HFFc6 (cell line): ENCODE results near the gene ULK1. TPM values are rescaled to one million over a fixed set of nuclear protein-coding genes. Genes with fewer than 3 reads are reported as not detected.

Source experiments
- DNase-seq: peaks from one replicate; pipeline ENCODE4 v3.0.0-alpha.2; 2018
- H3K27ac Mint-ChIP-seq: 2 replicates; pipeline ENCODE4 v1.8.0; 2020; ENCODE audit warnings: mild to moderate bottlenecking, mixed read lengths
- H3K27me3 Mint-ChIP-seq: 2 replicates; pipeline ENCODE4 v1.8.0; 2021; ENCODE audit warnings: mild to moderate bottlenecking, moderate library complexity, mixed read lengths; ENCODE audit not compliant: insufficient read depth
- H3K36me3 Mint-ChIP-seq: 2 replicates; pipeline ENCODE4 v1.8.0; 2021; ENCODE audit warnings: low read depth, mixed read lengths
- H3K4me1 Mint-ChIP-seq: 2 replicates; pipeline ENCODE4 v1.8.0; 2020; ENCODE audit warnings: low read depth, mixed read lengths
- H3K4me3 Mint-ChIP-seq: 2 replicates; pipeline ENCODE4 v1.8.0; 2020; ENCODE audit warnings: mild to moderate bottlenecking, moderate library complexity, mixed read lengths
- H3K9me3 Mint-ChIP-seq: 2 replicates; pipeline ENCODE4 v1.8.0; 2020; ENCODE audit warnings: mild to moderate bottlenecking, mixed read lengths
- total RNA-seq, 6 experiments: library from RNA; stranded (reverse); fragmentation: NEBNext Ultra II Directional; extraction: Animal tissue kit (Norgen Biotek cat#: 25700); gene quantifications; 2 replicates in 1 of 6; 3 replicates in 5 of 6; pipeline ENCODE4 v1.2.3, GENCODE V29; 2021
- TF ChIP-seq, protein P1 (sequence below): fragments of 200-600 bp; sonication (generic); IDR thresholded peaks from 2 replicates; pipeline ENCODE4 v1.5.0; 2021; ENCODE audit warnings: antibody characterized with exemption, mild to moderate bottlenecking

Gene ULK1
- total RNA-seq, 6 experiments from 2014 or later, result 21.4 to 35.0 (median 25.5) TPM

DNA sequence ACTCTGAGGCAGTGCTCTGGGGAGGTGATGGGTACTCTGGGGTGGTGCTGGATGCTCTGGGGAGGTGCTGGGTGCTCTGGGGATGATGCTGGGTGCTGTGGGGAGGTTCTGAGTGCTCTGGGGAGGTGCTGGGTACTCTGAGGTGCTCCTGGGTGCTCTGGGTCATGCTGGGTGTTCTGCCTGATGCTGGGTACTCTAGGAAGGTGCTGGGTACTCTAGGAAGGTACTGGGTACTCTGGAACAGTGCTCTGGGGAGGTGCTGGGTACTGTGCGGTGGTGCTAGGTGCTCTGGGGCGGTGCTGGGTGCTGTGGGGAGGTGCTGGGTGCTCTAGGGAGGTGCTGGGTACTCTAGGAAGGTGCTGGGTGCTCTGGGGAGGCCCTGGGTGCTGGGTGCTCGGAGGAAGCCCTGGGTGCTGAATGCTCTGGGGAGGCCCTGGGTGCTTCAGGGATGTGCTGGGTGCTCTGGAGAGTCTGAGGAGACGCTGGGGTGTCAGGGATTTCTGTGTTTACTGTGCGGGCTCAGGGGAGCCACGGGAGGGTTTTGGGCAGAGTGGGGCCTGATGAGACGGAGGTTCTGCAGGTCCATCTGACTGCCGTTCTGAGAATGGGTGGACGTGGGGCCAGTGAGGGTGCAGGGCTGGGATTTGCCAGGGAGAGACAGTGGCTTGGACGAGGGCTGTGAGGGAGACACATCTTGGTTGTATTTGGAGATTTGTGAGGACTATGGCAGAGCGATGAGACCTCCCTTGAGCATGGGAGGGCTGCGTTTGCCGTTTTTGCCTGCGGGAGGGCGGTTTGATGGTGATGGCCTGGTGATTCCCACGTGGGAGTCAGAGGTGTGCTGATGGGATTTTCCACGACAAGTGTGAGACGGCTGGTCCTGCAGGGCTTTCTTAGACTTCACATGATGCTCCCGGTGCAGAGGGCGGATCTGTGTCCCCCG is 36.2 kb upstream of the ULK1 start:
- H3K4me1 Mint-ChIP-seq, result peaks cover 28% of the 10 kb centered on the region
- no peaks in the 10 kb centered on the region for H3K9me3 Mint-ChIP-seq
- no peak for DNase-seq
- TF ChIP-seq, protein P1, sequence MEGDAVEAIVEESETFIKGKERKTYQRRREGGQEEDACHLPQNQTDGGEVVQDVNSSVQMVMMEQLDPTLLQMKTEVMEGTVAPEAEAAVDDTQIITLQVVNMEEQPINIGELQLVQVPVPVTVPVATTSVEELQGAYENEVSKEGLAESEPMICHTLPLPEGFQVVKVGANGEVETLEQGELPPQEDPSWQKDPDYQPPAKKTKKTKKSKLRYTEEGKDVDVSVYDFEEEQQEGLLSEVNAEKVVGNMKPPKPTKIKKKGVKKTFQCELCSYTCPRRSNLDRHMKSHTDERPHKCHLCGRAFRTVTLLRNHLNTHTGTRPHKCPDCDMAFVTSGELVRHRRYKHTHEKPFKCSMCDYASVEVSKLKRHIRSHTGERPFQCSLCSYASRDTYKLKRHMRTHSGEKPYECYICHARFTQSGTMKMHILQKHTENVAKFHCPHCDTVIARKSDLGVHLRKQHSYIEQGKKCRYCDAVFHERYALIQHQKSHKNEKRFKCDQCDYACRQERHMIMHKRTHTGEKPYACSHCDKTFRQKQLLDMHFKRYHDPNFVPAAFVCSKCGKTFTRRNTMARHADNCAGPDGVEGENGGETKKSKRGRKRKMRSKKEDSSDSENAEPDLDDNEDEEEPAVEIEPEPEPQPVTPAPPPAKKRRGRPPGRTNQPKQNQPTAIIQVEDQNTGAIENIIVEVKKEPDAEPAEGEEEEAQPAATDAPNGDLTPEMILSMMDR, result no peak
- H3K4me3 Mint-ChIP-seq, result no peak overlapping the region
- H3K27me3 Mint-ChIP-seq, result peaks cover 2% of the 10 kb centered on the region
- H3K27ac Mint-ChIP-seq, result no peak overlapping the region
- no peaks in the 10 kb centered on the region for H3K36me3 Mint-ChIP-seq

DNA sequence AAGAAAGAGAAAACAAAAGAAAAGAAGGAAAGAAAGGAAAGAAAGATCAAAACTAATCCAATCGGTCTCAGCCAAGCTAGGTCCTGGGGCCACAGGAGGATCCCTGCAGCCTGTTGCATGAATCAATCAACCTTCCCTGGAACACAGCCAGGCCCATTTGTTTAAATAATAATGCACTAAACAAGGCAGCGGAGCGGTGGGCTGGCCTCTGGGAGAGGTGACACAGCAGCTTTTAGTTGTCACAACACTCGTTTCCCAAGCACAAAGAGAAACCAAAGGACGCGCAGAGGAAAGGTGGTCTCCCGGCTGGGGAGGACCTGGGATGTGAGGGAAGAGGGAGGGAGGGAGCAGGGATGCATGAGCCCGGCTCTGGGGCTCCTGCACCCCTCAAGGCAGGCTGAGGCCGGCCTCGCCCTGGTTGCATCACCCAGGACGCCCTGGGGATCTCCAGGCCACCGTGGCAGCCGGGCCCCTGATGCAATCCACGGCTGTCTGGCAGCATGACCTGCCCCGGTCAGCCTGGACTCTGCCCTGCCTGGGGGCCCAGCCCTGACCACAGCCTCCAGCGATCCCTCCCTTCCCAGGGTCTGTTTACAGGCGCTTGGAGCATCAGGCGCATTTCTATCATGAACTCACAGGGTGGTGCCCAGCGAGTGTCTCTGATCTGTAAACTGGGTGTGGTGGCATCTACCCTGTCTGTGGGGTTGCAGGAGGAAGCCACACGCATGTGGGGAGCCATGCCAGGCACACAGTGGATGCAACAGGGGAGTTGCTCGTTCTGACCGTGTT is 33.8 kb upstream of the ULK1 start:
- Mint-ChIP-seq H3K27ac (peak overlapping the region; percentile 89; the same call in 1 of the 2 replicates), H3K27me3 (peaks cover 2% of the 10 kb centered on the region), H3K36me3 (no peaks in the 10 kb centered on the region), H3K4me1 (peaks cover 39% of the 10 kb centered on the region), H3K4me3 (peak overlapping the region; percentile 54; the same call in 1 of the 2 replicates), H3K9me3 (no peaks in the 10 kb centered on the region)
- TF ChIP-seq, protein P1, result no peak
- peak; percentile 66 for DNase-seq

DNA sequence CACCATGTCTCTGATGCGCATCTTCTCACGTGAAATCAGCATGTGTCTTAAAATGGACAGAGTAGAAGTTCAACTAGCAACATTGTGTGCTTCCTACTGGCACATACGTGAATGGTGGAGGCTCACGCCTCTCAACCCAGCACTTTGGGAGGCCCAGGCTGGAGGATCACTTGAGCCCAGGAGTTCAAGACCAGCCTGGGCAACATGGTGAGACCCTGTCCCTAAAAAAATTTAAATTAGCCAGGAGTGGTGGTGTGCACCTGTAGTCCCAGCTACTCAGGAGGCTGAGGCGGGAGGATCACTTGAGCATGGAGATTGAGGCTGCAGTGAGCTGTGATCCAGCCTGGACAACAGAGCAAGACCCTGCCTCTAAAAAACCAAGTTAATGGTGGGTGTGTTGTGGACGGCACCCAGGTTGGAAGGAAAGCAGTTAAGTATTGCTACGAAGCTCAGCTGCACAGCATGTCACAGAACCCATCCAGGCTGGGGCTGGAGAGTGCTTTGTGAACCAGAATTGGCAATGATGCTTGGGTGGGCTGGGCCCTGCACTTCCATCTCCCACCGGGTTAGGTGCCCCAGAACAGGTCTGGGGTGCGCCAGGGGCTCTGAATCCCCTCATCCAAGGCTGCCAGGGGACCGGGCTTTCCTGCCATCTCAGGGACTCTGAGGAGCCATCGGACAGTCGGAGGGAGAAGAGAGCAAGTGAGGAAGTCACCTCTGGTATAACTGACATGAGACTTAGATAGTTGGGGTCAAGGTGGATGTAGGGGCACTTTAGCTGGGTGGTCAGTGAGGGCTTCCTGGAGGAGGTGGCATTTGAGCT is 33.0 kb upstream of the ULK1 start:
- Mint-ChIP-seq H3K9me3 (no peaks in the 10 kb centered on the region), H3K27me3 (no peaks in the 10 kb centered on the region; the same call in none of the 2 replicates), H3K4me3 (no peak overlapping the region; the same call in 1 of the 2 replicates), H3K36me3 (no peaks in the 10 kb centered on the region), H3K27ac (peak overlapping the region; percentile 89; the same call in 1 of the 2 replicates), H3K4me1 (peaks cover 33% of the 10 kb centered on the region)
- DNase-seq, result no peak
- TF ChIP-seq, protein P1, result no peak

DNA sequence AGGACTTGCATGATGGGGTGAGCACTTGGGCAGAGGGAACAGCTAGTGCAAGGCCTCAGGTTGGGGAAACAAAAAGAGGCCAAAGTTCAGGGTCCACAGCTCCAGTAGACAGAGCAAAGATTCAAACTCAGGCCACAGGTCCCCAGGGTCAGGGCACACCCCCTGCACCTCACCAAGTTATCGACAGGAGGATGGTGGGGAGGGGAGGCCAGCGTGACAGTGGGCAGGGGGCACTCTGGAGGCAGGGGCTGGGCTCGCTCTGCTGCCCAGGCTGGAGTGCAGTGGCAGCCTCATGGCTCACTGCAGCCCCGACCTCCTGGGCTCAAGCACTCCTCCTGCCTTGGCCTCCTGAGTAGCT is 32.4 kb upstream of the ULK1 start:
- Mint-ChIP-seq H3K27me3 (no peaks in the 10 kb centered on the region; the same call in 1 of the 2 replicates), H3K4me3 (no peak overlapping the region), H3K4me1 (peaks cover 33% of the 10 kb centered on the region), H3K36me3 (no peaks in the 10 kb centered on the region), H3K27ac (no peak overlapping the region), H3K9me3 (no peaks in the 10 kb centered on the region)
- TF ChIP-seq, protein P1, result no peak
- DNase-seq, result no peak

DNA sequence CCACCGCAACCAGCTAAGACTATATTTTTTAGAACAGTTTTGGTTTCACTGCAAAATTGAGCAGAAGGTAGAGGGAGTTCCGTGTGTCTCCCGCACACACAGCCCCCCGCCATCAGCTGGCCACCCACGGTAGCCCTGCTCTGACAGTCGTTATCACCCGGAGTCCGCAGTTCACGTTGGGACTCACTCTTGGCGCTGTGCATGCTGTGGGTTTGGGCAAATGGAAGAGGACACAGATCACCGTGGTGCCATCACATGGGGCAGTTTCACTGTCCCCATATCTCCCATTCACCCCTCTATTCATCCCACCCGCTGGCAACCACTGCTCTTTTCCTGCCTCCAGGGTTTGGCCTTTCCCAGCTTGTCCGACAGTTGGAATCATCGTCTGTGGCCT is 31.8 kb upstream of the ULK1 start:
- H3K9me3 Mint-ChIP-seq, result no peaks in the 10 kb centered on the region

More for the DNA sequence above, 31.8 kb upstream of the ULK1 start:
- Mint-ChIP-seq H3K27me3 (no peaks in the 10 kb centered on the region; the same call in 1 of the 2 replicates), H3K4me3 (peak overlapping the region; percentile 60), H3K4me1 (peaks cover 33% of the 10 kb centered on the region), H3K27ac (no peak overlapping the region), H3K36me3 (no peaks in the 10 kb centered on the region)
- TF ChIP-seq, protein P1, result no peak
- DNase-seq, result no peak
